ENCODE measurements around the gene CERS2. TPM values are rescaled to one million over a fixed set of nuclear protein-coding genes. Genes with fewer than 3 reads are reported as not detected.
A peak's percentile ranks its signal among the peaks of the same experiment; 100 is the strongest.

The CERS2 gene
- total and polyA plus RNA-seq, 2 of the 4 experiments (the other 2 are of a cell fraction), result 118 to 127 TPM

GRCh38 chr1:150981177-150981804 lies 6.7 kb upstream of the CERS2 start:
- intact Hi-C loops (cut with micrococcal nuclease), result no loop called here
- Histone ChIP-seq H4K5ac (ENCODE audit: low read depth, low read length) (no peak overlapping the region), H3K4me1 (ENCODE audit: control insufficient read depth, insufficient read depth, low read length) (peaks cover 20% of the 10 kb centered on the region), H3K9me3 (ENCODE audit: control insufficient read depth, insufficient read depth, low read length) (no peaks in the 10 kb centered on the region), H3K27ac (ENCODE audit: insufficient read depth, low read length) (no peak overlapping the region), H2BK120ac (ENCODE audit: low read depth, low read length) (no peak overlapping the region), H3K23ac (ENCODE audit: low read depth, low read length) (no peak overlapping the region), H2BK15ac (ENCODE audit: low read depth, low read length) (no peak overlapping the region), H4K20me1 (ENCODE audit: insufficient read depth, low read length) (no peaks in the 10 kb centered on the region), H3K36me3 (ENCODE audit: control insufficient read depth, insufficient read depth, low read length) (no peaks in the 10 kb centered on the region), H2BK5ac (ENCODE audit: low read depth, low read length, poor library complexity, severe bottlenecking) (no peak overlapping the region), H4K8ac (ENCODE audit: low read depth in 2 of 2, low read length in 2 of 2) (no peak overlapping the region), H2AK9ac (replicated peaks; ENCODE audit: low read depth, low read length, poor library complexity) (peak overlapping the region; percentile 73), H2AK5ac (ENCODE audit: low read depth, low read length) (no peak overlapping the region), H3K4me3 (ENCODE audit: insufficient read depth, low read depth, low read length) (no peak overlapping the region), H3K4me2 (ENCODE audit: low read depth, low read length) (no peak overlapping the region), H3K9me1 (ENCODE audit: insufficient read depth, low read length) (peaks cover 10% of the 10 kb centered on the region), H2BK20ac (ENCODE audit: low read depth, low read length) (no peak overlapping the region), H3K9ac (ENCODE audit: low read depth, low read length) (no peak overlapping the region), H3K79me1 (ENCODE audit: low read depth in 1 of 2, low read length in 2 of 2) (peaks cover 0 to 4% of the 10 kb centered on the region in 2 experiments; a peak in 1 of 4 replicates), H2AFZ (replicated peaks; ENCODE audit: low read length, poor library complexity) (peak overlapping the region; percentile 84), H3K18ac (ENCODE audit: low read depth, low read length) (no peak overlapping the region), H3K14ac (replicated peaks; ENCODE audit: low read depth, low read length) (no peak overlapping the region), H4K91ac (ENCODE audit: insufficient read depth, low read depth, low read length) (no peak overlapping the region), H3K27me3 (ENCODE audit: control insufficient read depth, insufficient read depth, low read length) (peaks cover 2% of the 10 kb centered on the region; the same call in 1 of the 2 replicates), H3K4ac (ENCODE audit: low read depth, low read length) (no peak overlapping the region), H3K56ac (ENCODE audit: extremely low read depth, insufficient read depth, low read length) (no peak overlapping the region)
- TF ChIP-seq RAD21 (IDR thresholded peaks at IDR 0.05; ENCODE audit: low read length) (no peak), CEBPB (IDR thresholded peaks at IDR 0.05; ENCODE audit: low read depth, low read length) (peak; percentile 20; the same call in 1 of the 2 replicates)
- TF ChIP-seq, protein P1, sequence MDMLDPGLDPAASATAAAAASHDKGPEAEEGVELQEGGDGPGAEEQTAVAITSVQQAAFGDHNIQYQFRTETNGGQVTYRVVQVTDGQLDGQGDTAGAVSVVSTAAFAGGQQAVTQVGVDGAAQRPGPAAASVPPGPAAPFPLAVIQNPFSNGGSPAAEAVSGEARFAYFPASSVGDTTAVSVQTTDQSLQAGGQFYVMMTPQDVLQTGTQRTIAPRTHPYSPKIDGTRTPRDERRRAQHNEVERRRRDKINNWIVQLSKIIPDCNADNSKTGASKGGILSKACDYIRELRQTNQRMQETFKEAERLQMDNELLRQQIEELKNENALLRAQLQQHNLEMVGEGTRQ (IDR thresholded peaks at IDR 0.05; ENCODE audit: low read depth, low read length), result no peak
- in situ Hi-C loops (cut with MboI; ENCODE audit: low sequenced_read_pairs), result no loop called here
- ChIA-PET CTCF (interaction anchor here (1.9 kb wide), 1 partner anchor 25 kb away, joined by 4 read pairs; the partner anchor contains the start of gene MINDY1), POLR2A (ENCODE audit: unreplicated experiment) (no interaction called here)
- whole genome bisulfite sequencing, 2 experiments (ENCODE audit: extremely low coverage in 2 of 2, insufficient read length in 1 of 2), result 80% methylated on average over 2 of the region's 6 CpGs; no CpG with 5 or more reads in 1 of the 2 experiments
- ATAC-seq (ENCODE audit: low read depth) (peak; percentile 38), DNase-seq (no peak)
- no TSS peak for BruUV-seq (replicated peaks)
- dilution Hi-C loops (cut with HindIII; ENCODE audit: low sequenced_read_pairs, unreplicated experiment), result no loop called here
